Measurements from ENCODE around the gene PAK1IP1.
"Not testable (repeated sequence)": the region's sequence is repeated elsewhere in the genome, so short reads cannot be mapped to it uniquely, and the experiment has no call there.

PAK1IP1 gene

GRCh38 chr6:10746915-10747250 is 52.1 kb downstream of the PAK1IP1 start:
- no peak for DNase-seq

- DNase-seq: peak; percentile 95
Measured at GRCh38 chr6:10747251-10747972, 52.6 kb downstream of the PAK1IP1 start, which contains the start of gene TMEM14B. TSS of gene TMEM14B (plus strand) at chr6:10747805. CDS start at chr6:10749246, 1,441 bp downstream.

- DNase-seq: no peak
Measured at GRCh38 chr6:10749734-10750133, 55.0 kb downstream of the PAK1IP1 start.

GRCh38 chr6:10750568-10750967 is 55.8 kb downstream of the PAK1IP1 start:
- DNase-seq: not testable (repeated sequence)

- DNase-seq: not testable (repeated sequence)
Measured at GRCh38 chr6:10751757-10752156, 57.0 kb downstream of the PAK1IP1 start.

GRCh38 chr6:10756085-10756484 is 61.3 kb downstream of the PAK1IP1 start:
- DNase-seq: no peak
